ENCODE data around the gene SCCPDH. TPM values are rescaled to one million over a fixed set of nuclear protein-coding genes. Genes with fewer than 3 reads are reported as not detected.
A peak's percentile ranks its signal among the peaks of the same experiment; 100 is the strongest.

The SCCPDH gene
- total RNA-seq, 4 donors from 2014 or later: 28.3 to 43.0 (median 35.1) TPM

DNA sequence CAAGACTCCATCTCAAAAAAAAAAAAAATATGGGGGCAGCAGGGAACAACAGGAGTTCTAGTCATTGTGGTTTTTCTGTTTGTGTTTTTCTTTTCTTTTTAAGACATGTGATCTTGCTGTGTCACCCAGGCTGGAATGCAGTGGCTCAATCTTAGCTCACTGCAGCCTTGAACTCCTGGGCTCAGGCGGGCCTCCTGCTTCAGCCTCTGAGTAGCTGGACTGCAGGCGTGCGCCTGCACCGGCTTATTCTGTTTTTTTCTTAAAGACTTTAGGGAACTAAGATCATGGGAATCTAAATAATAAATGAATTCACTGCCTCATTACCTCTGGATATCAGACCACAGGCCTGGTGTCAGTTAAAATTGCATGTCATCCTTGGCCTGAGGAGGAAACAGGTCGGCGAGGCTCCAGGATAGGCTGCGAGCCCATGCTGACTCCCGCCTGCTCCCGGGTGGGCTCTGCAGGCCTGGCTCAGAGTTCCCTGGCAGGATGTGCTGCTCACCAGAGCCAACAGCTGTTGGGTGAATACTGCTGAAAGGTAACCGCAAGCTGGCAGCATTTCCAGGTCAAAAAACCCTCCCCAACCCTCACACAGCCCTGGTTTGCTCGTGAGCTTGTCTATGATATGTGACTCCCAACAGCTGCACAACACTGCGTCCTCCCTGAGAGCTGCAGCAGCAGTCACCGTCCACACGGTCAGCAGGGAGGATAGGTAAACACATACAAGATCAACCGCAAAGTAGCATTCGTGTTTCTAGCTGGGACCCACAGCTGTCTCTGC is 58.1 kb downstream of the SCCPDH start:
- intact Hi-C loops (cut with DNase I; ENCODE audit: low total_unique reads) (no loop called here), in situ Hi-C loops (cut with MboI; ENCODE audit: low sequenced_read_pairs in 4 of 4) (no loop called here)
- Histone ChIP-seq H3K27ac (peak overlapping the region; percentile 75 to 84 (median 78)), H3K4me1 (peaks cover 12 to 14% of the 10 kb centered on the region in 2 donors), H3K27me3 (no peaks in the 10 kb centered on the region), H3K9me3 (no peaks in the 10 kb centered on the region), H3K36me3 (peaks cover 0 to 18% of the 10 kb centered on the region in 2 donors), H3K4me3 (peak overlapping the region in 1 of 4 donors; percentile 27)
- ATAC-seq: peak; percentile 87 to 96
- TF ChIP-seq, protein P1, sequence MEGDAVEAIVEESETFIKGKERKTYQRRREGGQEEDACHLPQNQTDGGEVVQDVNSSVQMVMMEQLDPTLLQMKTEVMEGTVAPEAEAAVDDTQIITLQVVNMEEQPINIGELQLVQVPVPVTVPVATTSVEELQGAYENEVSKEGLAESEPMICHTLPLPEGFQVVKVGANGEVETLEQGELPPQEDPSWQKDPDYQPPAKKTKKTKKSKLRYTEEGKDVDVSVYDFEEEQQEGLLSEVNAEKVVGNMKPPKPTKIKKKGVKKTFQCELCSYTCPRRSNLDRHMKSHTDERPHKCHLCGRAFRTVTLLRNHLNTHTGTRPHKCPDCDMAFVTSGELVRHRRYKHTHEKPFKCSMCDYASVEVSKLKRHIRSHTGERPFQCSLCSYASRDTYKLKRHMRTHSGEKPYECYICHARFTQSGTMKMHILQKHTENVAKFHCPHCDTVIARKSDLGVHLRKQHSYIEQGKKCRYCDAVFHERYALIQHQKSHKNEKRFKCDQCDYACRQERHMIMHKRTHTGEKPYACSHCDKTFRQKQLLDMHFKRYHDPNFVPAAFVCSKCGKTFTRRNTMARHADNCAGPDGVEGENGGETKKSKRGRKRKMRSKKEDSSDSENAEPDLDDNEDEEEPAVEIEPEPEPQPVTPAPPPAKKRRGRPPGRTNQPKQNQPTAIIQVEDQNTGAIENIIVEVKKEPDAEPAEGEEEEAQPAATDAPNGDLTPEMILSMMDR (IDR thresholded peaks at IDR 0.05 in 4 of 5, conservative IDR thresholded peaks at IDR 0.05 in 1 of 5): no peak
- TF ChIP-seq POLR2A (IDR thresholded peaks at IDR 0.05): peak in 1 of 2 donors; percentile 28
- DNase-seq: peak; percentile 75 to 94

DNA sequence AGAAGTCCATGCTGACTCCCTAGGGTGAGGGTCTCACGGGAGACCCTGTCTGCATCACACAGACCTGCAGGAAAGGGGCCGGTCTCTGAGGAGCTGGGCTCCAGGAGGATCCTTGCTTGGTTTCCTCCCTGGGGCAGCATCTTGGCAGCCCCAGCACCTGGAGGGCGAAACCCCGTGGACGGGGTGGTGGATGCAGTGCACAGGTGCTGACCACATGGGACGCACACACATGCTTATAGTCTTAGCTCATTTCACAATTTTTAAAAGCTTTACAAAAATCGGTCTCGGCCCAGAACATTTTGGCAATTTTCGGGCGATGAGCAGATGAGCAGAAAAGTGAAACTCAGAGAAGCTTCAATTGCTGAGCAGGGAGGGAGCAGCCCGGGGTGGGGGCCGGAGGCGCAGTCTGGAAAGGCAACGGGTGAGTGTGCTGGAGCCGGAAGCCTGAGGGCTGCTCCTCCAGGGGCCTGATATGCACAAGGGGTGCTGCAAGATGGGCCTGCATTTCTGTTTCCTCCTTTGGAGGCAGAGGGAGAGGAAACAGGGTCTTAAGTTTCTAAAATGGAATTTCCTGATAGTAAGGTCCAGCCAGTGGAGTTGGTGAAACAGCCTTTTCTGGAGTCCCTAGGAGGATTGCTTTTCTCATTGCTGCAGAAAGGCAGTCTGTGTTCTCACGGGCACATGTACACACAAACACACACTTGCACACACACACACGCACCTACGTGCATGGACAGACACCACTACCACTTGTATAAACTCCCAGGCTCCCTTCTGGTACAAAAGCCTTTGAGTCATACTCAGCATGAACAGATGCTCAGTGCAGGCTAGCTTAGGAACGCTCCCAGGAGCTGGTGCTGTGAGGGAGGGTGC is 60.6 kb downstream of the SCCPDH start:
- peak overlapping the region in 2 of 4 donors; percentile 9 to 33 for H3K4me3 ChIP-seq
- TF ChIP-seq POLR2A (IDR thresholded peaks at IDR 0.05): no peak
- TF ChIP-seq, protein P1 (IDR thresholded peaks at IDR 0.05 in 4 of 5, conservative IDR thresholded peaks at IDR 0.05 in 1 of 5): no peak
- peaks cover 14 to 19% of the 10 kb centered on the region in 2 donors for H3K4me1 ChIP-seq
- intact Hi-C loops (cut with DNase I; ENCODE audit: low total_unique reads) (no loop called here), in situ Hi-C loops (cut with MboI; ENCODE audit: low sequenced_read_pairs in 4 of 4) (no loop called here)
- H3K36me3 ChIP-seq: peaks cover 0 to 7% of the 10 kb centered on the region in 2 donors
- no peaks in the 10 kb centered on the region for H3K9me3 ChIP-seq
- no peak for ATAC-seq
- no peak for DNase-seq
- peaks cover 8 to 18% (median 11%) of the 10 kb centered on the region in 3 donors for H3K27me3 ChIP-seq
- H3K27ac ChIP-seq: peak overlapping the region in 1 of 4 donors; percentile 29

DNA sequence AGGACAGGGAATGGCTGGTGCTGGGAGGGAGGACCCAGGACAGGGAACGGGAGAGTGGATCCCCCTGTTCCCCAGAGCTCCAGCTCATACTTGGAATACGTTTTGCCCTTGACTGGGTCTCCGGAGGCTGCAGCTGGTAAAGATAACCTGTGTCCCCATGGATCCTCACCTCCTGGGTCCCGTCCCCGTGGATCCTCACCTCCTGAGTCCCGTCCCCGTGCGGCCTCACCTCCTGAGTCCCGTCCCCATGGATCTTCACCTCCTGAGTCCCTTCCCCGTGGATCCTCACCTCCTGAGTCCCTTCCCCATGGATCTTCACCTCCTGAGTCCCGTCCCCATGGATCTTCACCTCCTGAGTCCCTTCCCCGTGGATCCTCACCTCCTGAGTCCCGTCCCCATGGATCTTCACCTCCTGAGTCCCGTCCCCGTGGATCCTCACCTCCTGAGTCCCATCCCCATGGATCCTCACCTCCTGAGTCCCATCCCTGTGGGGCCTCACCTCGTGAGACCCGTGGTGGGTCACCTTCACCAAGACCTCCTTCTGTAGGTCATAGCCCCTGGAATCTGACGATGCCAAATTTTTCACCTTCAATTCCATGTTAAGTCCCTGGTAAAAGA is 61.4 kb downstream of the SCCPDH start:
- intact Hi-C loops (cut with DNase I; ENCODE audit: low total_unique reads): no loop called here
- no peaks in the 10 kb centered on the region for H3K9me3 ChIP-seq
- H3K27ac ChIP-seq: no peak overlapping the region
- ATAC-seq (no peak), DNase-seq (no peak)
- peaks cover 13 to 19% of the 10 kb centered on the region in 2 donors for H3K4me1 ChIP-seq
- no peak for TF ChIP-seq POLR2A (IDR thresholded peaks at IDR 0.05)
- TF ChIP-seq, protein P1 (IDR thresholded peaks at IDR 0.05 in 4 of 5, conservative IDR thresholded peaks at IDR 0.05 in 1 of 5): no peak
- in situ Hi-C loops (cut with MboI; ENCODE audit: low sequenced_read_pairs in 4 of 4): no loop called here
- peaks cover 14 to 22% (median 18%) of the 10 kb centered on the region in 3 donors for H3K27me3 ChIP-seq
- no peak overlapping the region for H3K4me3 ChIP-seq
- H3K36me3 ChIP-seq: peaks cover 0 to 1% of the 10 kb centered on the region in 2 donors

DNA sequence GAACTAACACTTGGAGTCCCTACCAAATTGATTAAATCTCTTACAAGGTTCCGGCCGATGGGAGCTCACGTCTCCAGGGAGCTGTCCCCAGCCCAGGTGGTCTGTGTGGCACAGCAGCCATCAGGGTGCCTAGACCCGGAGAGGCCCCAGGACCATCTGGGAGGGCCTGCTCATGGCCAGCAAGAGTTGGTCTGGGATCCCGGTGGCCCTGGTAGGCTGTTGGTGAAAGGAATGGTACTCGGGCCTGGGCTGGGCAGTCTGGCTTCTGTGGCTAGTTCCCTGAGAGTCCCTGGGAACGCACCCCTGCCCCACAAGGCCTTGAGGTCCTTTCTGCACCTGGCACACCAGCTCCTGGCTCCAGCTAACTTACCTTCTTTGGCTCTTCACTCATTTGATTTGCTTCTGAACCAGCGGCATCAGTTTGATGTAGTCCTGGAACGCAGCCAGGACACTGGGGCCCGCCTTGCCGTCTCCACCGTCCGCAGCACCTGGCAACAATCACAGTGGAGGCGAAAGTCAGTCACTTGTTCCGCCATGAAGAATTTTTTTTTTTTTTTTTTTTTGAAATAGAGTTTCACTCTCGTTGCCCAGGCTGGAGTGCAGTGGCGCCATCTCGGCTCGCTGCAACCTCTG is 62.5 kb downstream of the SCCPDH start:
- intact Hi-C loops (cut with DNase I; ENCODE audit: low total_unique reads) (no loop called here), in situ Hi-C loops (cut with MboI; ENCODE audit: low sequenced_read_pairs in 4 of 4) (no loop called here)
- H3K9me3 ChIP-seq: no peaks in the 10 kb centered on the region
- ATAC-seq (no peak), DNase-seq (no peak)
- H3K4me1 ChIP-seq: peaks cover 13 to 19% of the 10 kb centered on the region in 2 donors
- H3K36me3 ChIP-seq: no peaks in the 10 kb centered on the region
- TF ChIP-seq POLR2A (IDR thresholded peaks at IDR 0.05): no peak
- peaks cover 15 to 22% (median 19%) of the 10 kb centered on the region in 3 donors for H3K27me3 ChIP-seq
- no peak overlapping the region for H3K27ac ChIP-seq
- H3K4me3 ChIP-seq: no peak overlapping the region

Measured in gastrocnemius medialis (tissue), 4 donors.